ENCODE results near the gene LTO1. TPM values are rescaled to one million over a fixed set of nuclear protein-coding genes. Genes with fewer than 3 reads are reported as not detected.

LTO1 gene
- total and polyA plus RNA-seq, 2 experiments from 2014 or later, result 20.1 to 23.3 TPM

GRCh38 chr11:69716099-69716498, 40.9 kb upstream of the LTO1 start:
- Mint-ChIP-seq H3K27ac (no peak overlapping the region; the same call in 1 of the 2 replicates), H3K36me3 (ENCODE audit: low read depth) (no peaks in the 10 kb centered on the region), H3K4me1 (peaks cover 22% of the 10 kb centered on the region), H3K27me3 (ENCODE audit: insufficient read depth, low read depth, poor library complexity) (peaks cover 14% of the 10 kb centered on the region), H3K4me3 (no peak overlapping the region), H3K9me3 (no peaks in the 10 kb centered on the region)
- Histone ChIP-seq H3F3A (replicated peaks; ENCODE audit: low read depth) (no peaks in the 10 kb centered on the region), H3K27ac (ENCODE audit: low read depth) (no peak overlapping the region), H4K20me1 (replicated peaks; ENCODE audit: insufficient read depth) (no peaks in the 10 kb centered on the region), H3K79me2 (replicated peaks; ENCODE audit: insufficient read depth) (no peaks in the 10 kb centered on the region), H3K27me3 (ENCODE audit: insufficient read depth) (no peaks in the 10 kb centered on the region), H3K4me1 (ENCODE audit: insufficient read depth) (peaks cover 6% of the 10 kb centered on the region; the same call in 1 of the 2 replicates), H3K36me3 (ENCODE audit: insufficient read depth) (no peaks in the 10 kb centered on the region), H3K9me2 (ENCODE audit: insufficient read depth) (no peaks in the 10 kb centered on the region), H2AFZ (no peak overlapping the region), H3K4me3 (no peak overlapping the region), H3K4me2 (no peak overlapping the region)
- no peak for TF ChIP-seq NANOG (IDR thresholded peaks at IDR 0.05; ENCODE audit: borderline replicate concordance)
- no peak for TF ChIP-seq EZH2phosphoT487 (IDR thresholded peaks at IDR 0.05; ENCODE audit: unreplicated experiment)
- TF ChIP-seq STAT1 (IDR thresholded peaks at IDR 0.05; ENCODE audit: unreplicated experiment), result no peak
- no peak for TF ChIP-seq REST (IDR thresholded peaks at IDR 0.05; ENCODE audit: unreplicated experiment)
- TF ChIP-seq JUNB (IDR thresholded peaks at IDR 0.05; ENCODE audit: unreplicated experiment), result no peak
- TF ChIP-seq CREB1 (CRISPR knock-in tag; IDR thresholded peaks at IDR 0.05; ENCODE audit: low read depth), result no peak
- no peak for TF ChIP-seq POLR2AphosphoS5 (IDR thresholded peaks at IDR 0.05; ENCODE audit: low read depth)
- DNase-seq (ENCODE audit: low spot score) (no peak), ATAC-seq (no peak)

DNA sequence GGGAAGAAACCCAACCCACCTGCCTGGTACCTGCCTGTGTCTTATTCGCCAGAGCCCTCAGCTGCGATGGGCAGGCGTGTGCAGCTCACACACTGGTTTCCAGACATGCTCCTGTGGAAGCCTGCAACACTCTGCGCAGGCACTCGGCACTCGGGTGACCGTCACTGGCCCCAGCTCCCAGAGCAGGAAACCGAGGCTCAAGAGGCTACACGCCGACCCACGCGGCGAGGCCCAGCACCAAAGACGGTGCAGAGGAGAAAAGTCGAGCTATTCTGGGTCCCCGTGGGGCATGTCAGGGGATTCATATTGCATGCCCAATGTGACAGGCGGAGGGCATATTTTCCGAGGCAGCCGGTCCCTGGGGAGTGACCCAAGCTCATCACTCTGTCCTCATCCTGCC, 40.3 kb upstream of the LTO1 start:
- Histone ChIP-seq H3K79me2 (replicated peaks; ENCODE audit: insufficient read depth) (no peaks in the 10 kb centered on the region), H2AFZ (no peak overlapping the region), H3F3A (replicated peaks; ENCODE audit: low read depth) (no peaks in the 10 kb centered on the region), H3K36me3 (ENCODE audit: insufficient read depth) (no peaks in the 10 kb centered on the region), H3K27ac (ENCODE audit: low read depth) (no peak overlapping the region), H3K4me3 (no peak overlapping the region), H3K27me3 (ENCODE audit: insufficient read depth) (no peaks in the 10 kb centered on the region), H3K4me2 (no peak overlapping the region), H3K4me1 (ENCODE audit: insufficient read depth) (peaks cover 6% of the 10 kb centered on the region; the same call in 1 of the 2 replicates), H4K20me1 (replicated peaks; ENCODE audit: insufficient read depth) (no peaks in the 10 kb centered on the region), H3K9me2 (ENCODE audit: insufficient read depth) (no peaks in the 10 kb centered on the region)
- no peak overlapping the region for H3K4me3 Mint-ChIP-seq
- no peaks in the 10 kb centered on the region for H3K9me3 Mint-ChIP-seq
- TF ChIP-seq ZNF462 (CRISPR knock-in tag; IDR thresholded peaks at IDR 0.05) (no peak), ETS1 (IDR thresholded peaks at IDR 0.05) (no peak), JUNB (IDR thresholded peaks at IDR 0.05; ENCODE audit: unreplicated experiment) (no peak), ZNF331 (CRISPR knock-in tag; IDR thresholded peaks at IDR 0.05; ENCODE audit: low read depth) (no peak), NANOG (IDR thresholded peaks at IDR 0.05; ENCODE audit: borderline replicate concordance) (no peak), CREB1 (CRISPR knock-in tag; IDR thresholded peaks at IDR 0.05; ENCODE audit: low read depth) (no peak)
- peaks cover 19% of the 10 kb centered on the region for H3K4me1 Mint-ChIP-seq
- H3K27ac Mint-ChIP-seq, result no peak overlapping the region
- no peak for ATAC-seq
- peaks cover 14% of the 10 kb centered on the region for H3K27me3 Mint-ChIP-seq (ENCODE audit: insufficient read depth, low read depth, poor library complexity)
- H3K36me3 Mint-ChIP-seq (ENCODE audit: low read depth), result no peaks in the 10 kb centered on the region
- DNase-seq (ENCODE audit: low spot score), result no peak

All from GM23338 (cell line).